Kidney (tissue), 14 donors: ENCODE results near the gene NHLRC4. TPM values are rescaled to one million over a fixed set of nuclear protein-coding genes. Genes with fewer than 3 reads are reported as not detected.

Source experiments
- DNase-seq, 5 donors: peaks; one replicate each; pipeline ENCODE4 v3.0.0-alpha.2; 2013 to 2020
- FAIRE-seq: peaks from 2 replicates; lab custom pipeline; 2012; peaks lifted over from hg19 to GRCh38; lab: Jason Lieb, UNC
- H3K27ac ChIP-seq, 2 donors: one replicate each; pipeline ENCODE4 v1.7.0; 2013; ENCODE audit warnings: low read depth in 2 of 2, low read length in 2 of 2, inconsistent platforms in 1 of 2
- H3K27me3 ChIP-seq: one replicate; pipeline ENCODE4 v1.7.1; 2013; ENCODE audit warnings: low read length, inconsistent platforms; ENCODE audit not compliant: control insufficient read depth, insufficient read depth
- H3K36me3 ChIP-seq, 3 donors: one replicate each; pipeline versions ENCODE4 v1.7.0 to v1.7.1; 2013; ENCODE audit warnings: low read length in 3 of 3, control low read depth in 1 of 3, inconsistent platforms in 1 of 3; ENCODE audit not compliant: insufficient read depth in 3 of 3, control insufficient read depth in 2 of 3
- H3K4me1 ChIP-seq, 3 donors: one replicate each; pipeline versions ENCODE4 v1.7.0 to v1.7.1; 2013; ENCODE audit warnings: low read length in 3 of 3, inconsistent platforms in 1 of 3, low read depth in 1 of 3; ENCODE audit not compliant: control insufficient read depth in 2 of 3, insufficient read depth in 2 of 3
- H3K4me3 ChIP-seq, 3 donors: one replicate each; pipeline versions ENCODE4 v1.7.0 to v1.8.1; 2013; ENCODE audit warnings: low read length in 3 of 3, control low read depth in 1 of 3, inconsistent platforms in 1 of 3
- H3K9ac ChIP-seq, 3 donors: one replicate each; pipeline versions ENCODE4 v1.7.0 to v1.7.1; 2013; ENCODE audit warnings: low read length in 3 of 3, control low read depth in 1 of 3, inconsistent platforms in 1 of 3
- H3K9me3 ChIP-seq, 3 donors: one replicate each; pipeline versions ENCODE4 v1.7.0 to v1.7.1; 2013; ENCODE audit warnings: low read length in 3 of 3, control low read depth in 1 of 3, inconsistent platforms in 1 of 3; ENCODE audit not compliant: control insufficient read depth in 2 of 3, insufficient read depth in 1 of 3
- CTCF ChIP-seq: IDR thresholded peaks from 3 replicates; pipeline ENCODE4 v1.5.1; 2012; ENCODE audit warnings: mild to moderate bottlenecking, moderate library complexity, borderline replicate concordance; ENCODE audit not compliant: insufficient read depth; ENCODE audit errors: extremely low read depth
- intact Hi-C: fragments of 100-400 bp; cut with DNase I; formaldehyde crosslinking; loops from one replicate; pipeline ENCODE4 v1.11.1; 2022
- polyA plus RNA-seq: library from polyadenylated mRNA; stranded (reverse); fragments of 350-450 nt; fragmentation: Illumina TruSeq; extraction: RNeasy Lipid Tissue Mini Kit (QIAGEN cat#74804); gene quantifications from one replicate; pipeline ENCODE4 v1.2.3, GENCODE V29; 2014; ENCODE audit warnings: low read depth, low replicate concordance; ENCODE audit not compliant: insufficient read depth
- total RNA-seq: library from RNA; stranded (reverse); fragmentation: NEBNext Ultra II Directional; extraction: Animal tissue kit (Norgen Biotek cat#: 25700); gene quantifications from one replicate; pipeline ENCODE4 v1.2.1, GENCODE V29; 2021
- donor health status: control.
- donor health status: control.
- donor health status: control.
- donor health status: control.
- donor health status: control.
- donor health status: DM: yes; HTN: yes; CAD: no.
- donor health status: Normal renal cell carcinoma (clear cell type).

Gene NHLRC4
- total and polyA plus RNA-seq, 2 donors from 2014 or later, result 3.3 to 17.4 TPM

- Histone ChIP-seq H3K9me3 (no peaks in the 10 kb centered on the region), H3K27me3 (no peaks in the 10 kb centered on the region), H3K4me1 (peaks cover 6 to 56% (median 35%) of the 10 kb centered on the region in 3 donors), H3K4me3 (peak overlapping the region in 1 of 3 donors; percentile 29), H3K9ac (peak overlapping the region in 2 of 3 donors; percentile 63 to 75), H3K27ac (peak overlapping the region; percentile 82 to 94), H3K36me3 (no peaks in the 10 kb centered on the region)
- no peak for TF ChIP-seq CTCF
- FAIRE-seq, result no peak
- intact Hi-C loops, result no loop called here
- peak in 4 of 5 donors; percentile 57 to 85 (median 72) for DNase-seq
Measured at GRCh38 chr16:592518-593306, 25.9 kb downstream of the NHLRC4 start.

- Histone ChIP-seq H3K4me3 (peak overlapping the region in 1 of 3 donors; percentile 29), H3K4me1 (peaks cover 6 to 51% (median 30%) of the 10 kb centered on the region in 3 donors), H3K36me3 (no peaks in the 10 kb centered on the region), H3K27me3 (no peaks in the 10 kb centered on the region), H3K27ac (peak overlapping the region; percentile 82 to 94), H3K9ac (peak overlapping the region in 1 of 3 donors; percentile 65), H3K9me3 (no peaks in the 10 kb centered on the region)
- DNase-seq (peak in 1 of 5 donors; percentile 90), FAIRE-seq (no peak)
- intact Hi-C loops, result no loop called here
- no peak for TF ChIP-seq CTCF
Measured at GRCh38 chr16:593406-593805, 26.6 kb downstream of the NHLRC4 start.

GRCh38 chr16:593807-594206, 27.0 kb downstream of the NHLRC4 start:
- peak overlapping the region in 1 of 3 donors; percentile 65 for H3K9ac ChIP-seq
- H3K27ac ChIP-seq, result peak overlapping the region; percentile 82 to 94
- DNase-seq, result peak in 2 of 5 donors; percentile 41 to 72

More at GRCh38 chr16:593807-594206, 27.0 kb downstream of the NHLRC4 start:
- Histone ChIP-seq H3K36me3 (no peaks in the 10 kb centered on the region), H3K4me1 (peaks cover 6 to 47% (median 30%) of the 10 kb centered on the region in 3 donors), H3K4me3 (peak overlapping the region in 1 of 3 donors; percentile 29), H3K27me3 (no peaks in the 10 kb centered on the region), H3K9me3 (no peaks in the 10 kb centered on the region)
- no peak for FAIRE-seq
- intact Hi-C loops, result no loop called here
- TF ChIP-seq CTCF, result no peak
